ENCODE results near the gene PLA2G2C. TPM values are rescaled to one million over a fixed set of nuclear protein-coding genes. Genes with fewer than 3 reads are reported as not detected.

The PLA2G2C gene
- total RNA-seq, 4 donors from 2014 or later, result 0.33 to 0.42 (median 0.40) TPM; not detected in 1

DNA sequence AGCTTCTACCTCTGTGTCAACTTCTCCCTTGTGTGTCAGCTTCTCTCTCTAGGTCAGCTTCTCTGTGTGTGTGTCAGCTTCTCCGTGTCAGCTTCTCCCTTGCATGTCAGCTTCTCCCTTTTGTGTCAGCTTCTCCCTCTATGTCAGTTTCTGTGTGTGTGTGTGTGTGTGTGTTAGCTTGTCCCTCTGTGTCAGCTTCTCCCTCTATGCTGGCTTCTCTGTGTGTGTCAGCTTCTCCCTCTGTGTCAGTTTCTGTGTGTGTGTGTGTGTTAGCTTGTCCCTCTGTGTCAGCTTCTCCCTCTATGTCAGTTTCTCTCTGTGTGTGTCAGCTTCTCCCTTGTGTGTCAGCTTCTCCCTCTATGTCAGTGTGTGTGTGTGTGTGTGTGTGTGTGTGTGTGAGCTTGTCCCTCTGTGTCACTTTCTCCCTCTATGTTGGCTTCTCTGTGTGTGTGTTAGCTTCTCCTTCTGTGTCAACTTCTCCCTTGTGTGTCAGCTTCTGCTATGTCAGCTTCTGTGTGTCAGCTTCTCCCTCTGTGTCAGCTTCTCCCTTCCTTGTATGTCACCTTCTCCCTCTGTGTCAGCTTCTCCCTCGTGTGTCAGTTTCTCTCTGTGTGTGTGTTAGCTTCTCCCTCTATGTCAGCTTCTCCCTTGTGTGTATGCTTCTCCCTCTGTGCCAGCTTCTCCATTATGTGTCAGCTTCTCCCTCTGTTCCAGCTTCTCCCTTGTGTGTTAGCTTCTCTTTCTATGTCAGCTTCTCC, 6.8 kb downstream of the PLA2G2C start:
- Histone ChIP-seq H3K4me3 (peak overlapping the region in 1 of 4 donors; percentile 15), H3K27ac (replicated peaks in 1 of 4) (peak overlapping the region; percentile 77 to 82 (median 80)), H3K36me3 (peaks cover 0 to 3% (median 0%) of the 10 kb centered on the region in 4 donors), H3K27me3 (no peaks in the 10 kb centered on the region), H3K4me1 (peaks cover 8 to 37% (median 29%) of the 10 kb centered on the region in 4 donors), H3K9me3 (no peaks in the 10 kb centered on the region)
- TF ChIP-seq POLR2A (IDR thresholded peaks at IDR 0.05; ENCODE audit: low read depth) (no peak), POLR2AphosphoS5 (IDR thresholded peaks at IDR 0.05) (no peak)
- WGBS, result 86% methylated on average over 2 of the region's 2 CpGs
- DNase-seq (ENCODE audit: extremely low spot score), result no peak
- intact Hi-C loops (cut with DNase I), result no loop called here

GRCh38 chr1:20178634-20179370, 7.5 kb downstream of the PLA2G2C start:
- Histone ChIP-seq H3K36me3 (peaks cover 0 to 3% (median 0%) of the 10 kb centered on the region in 4 donors), H3K4me3 (peak overlapping the region in 3 of 4 donors; percentile 15 to 22 (median 20)), H3K9me3 (no peaks in the 10 kb centered on the region), H3K4me1 (peaks cover 8 to 37% (median 27%) of the 10 kb centered on the region in 4 donors), H3K27me3 (no peaks in the 10 kb centered on the region), H3K27ac (replicated peaks in 1 of 4) (peak overlapping the region; percentile 77 to 82 (median 80))
- intact Hi-C loops (cut with DNase I), result no loop called here
- WGBS, result 84% methylated on average over 10 of the region's 13 CpGs
- DNase-seq (ENCODE audit: extremely low spot score), result no peak
- TF ChIP-seq CTCF (IDR thresholded peaks at IDR 0.05) (no peak), POLR2AphosphoS5 (IDR thresholded peaks at IDR 0.05) (peak; percentile 39 to 55)

DNA sequence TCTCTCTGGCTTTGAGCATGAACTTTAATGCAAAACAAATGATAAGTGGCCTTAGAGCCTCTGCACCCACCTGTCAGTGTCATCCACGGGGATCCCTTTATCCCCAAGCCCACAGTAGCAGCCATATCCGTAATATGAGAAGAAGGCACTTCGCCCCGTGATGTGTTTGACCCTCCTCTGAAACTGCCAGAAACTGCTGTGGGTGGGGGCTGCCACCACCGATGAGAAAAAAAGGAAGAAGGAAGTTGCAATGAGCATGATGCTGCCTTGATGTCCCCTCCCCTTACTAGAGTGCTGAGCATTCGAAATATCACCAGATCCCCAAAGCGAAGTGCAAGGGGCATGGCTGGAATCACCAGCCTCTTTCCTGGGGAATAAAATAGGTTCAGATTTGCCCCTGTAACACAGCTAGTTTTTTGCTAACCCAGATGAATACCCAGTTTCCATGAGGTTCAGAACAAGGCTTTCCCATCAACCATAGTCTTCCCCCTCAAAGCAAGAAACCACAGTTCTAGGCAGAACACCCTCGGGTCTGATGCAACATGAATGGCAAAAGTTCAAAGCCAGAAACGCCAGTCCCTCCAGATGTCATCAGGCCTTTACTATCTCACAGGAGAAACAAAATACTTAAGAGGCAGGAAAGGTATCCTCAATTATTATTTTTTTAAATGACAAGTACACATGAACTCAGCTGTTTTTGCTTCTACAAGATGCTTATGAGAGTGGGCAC, 11.2 kb downstream of the PLA2G2C start:
- H3K4me1 ChIP-seq, result peaks cover 8 to 39% (median 29%) of the 10 kb centered on the region in 4 donors
- no peaks in the 10 kb centered on the region for H3K27me3 ChIP-seq
- no peak overlapping the region for H3K4me3 ChIP-seq
- H3K27ac ChIP-seq (replicated peaks in 1 of 4), result no peak overlapping the region
- peaks cover 0 to 3% (median 0%) of the 10 kb centered on the region in 4 donors for H3K36me3 ChIP-seq
- intact Hi-C loops (cut with DNase I), result no loop called here
- WGBS, result 55% methylated on average over 9 of the region's 9 CpGs
- H3K9me3 ChIP-seq, result no peaks in the 10 kb centered on the region
- TF ChIP-seq POLR2A (IDR thresholded peaks at IDR 0.05; ENCODE audit: low read depth) (no peak), EP300 (IDR thresholded peaks at IDR 0.05) (no peak)
- DNase-seq (ENCODE audit: extremely low spot score), result no peak

DNA sequence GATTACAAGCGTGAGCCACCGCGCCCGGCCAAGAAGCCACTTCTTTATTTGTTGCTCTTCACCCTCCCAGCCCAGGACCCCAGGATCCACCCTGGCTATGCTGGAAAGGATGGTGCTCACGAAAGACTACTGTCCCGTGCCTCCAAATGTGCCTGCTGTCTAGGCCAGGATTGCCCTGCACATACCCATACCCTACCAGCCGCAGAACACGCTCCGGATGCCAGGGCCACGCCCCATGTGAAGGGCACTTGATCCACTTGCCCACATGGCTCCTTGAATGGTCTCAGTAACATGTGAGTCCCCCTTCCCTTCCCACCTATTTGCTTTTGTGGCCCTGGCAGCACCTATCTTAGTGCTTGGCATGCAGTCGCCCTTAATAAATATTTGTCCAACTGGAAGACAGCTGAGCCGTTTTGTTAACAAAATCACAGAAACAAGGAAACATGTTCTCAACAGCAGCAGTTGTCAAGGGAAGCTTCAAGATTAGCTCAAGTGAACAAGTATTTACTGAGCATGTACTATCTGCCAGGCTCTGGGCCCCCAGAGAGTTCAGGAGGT, 14.2 kb downstream of the PLA2G2C start:
- Histone ChIP-seq H3K36me3 (peaks cover 0 to 3% (median 0%) of the 10 kb centered on the region in 4 donors), H3K27ac (replicated peaks in 1 of 4) (no peak overlapping the region), H3K27me3 (no peaks in the 10 kb centered on the region), H3K4me3 (no peak overlapping the region), H3K9me3 (no peaks in the 10 kb centered on the region), H3K4me1 (peaks cover 0 to 12% (median 4%) of the 10 kb centered on the region in 4 donors)
- DNase-seq (ENCODE audit: extremely low spot score), result no peak
- TF ChIP-seq EP300 (IDR thresholded peaks at IDR 0.05), result no peak
- WGBS, result 90% methylated on average over 11 of the region's 12 CpGs
- intact Hi-C loops (cut with DNase I), result no loop called here

GRCh38 chr1:20169932-20170331, 16.4 kb downstream of the PLA2G2C start:
- H3K4me3 ChIP-seq, result no peak overlapping the region
- TF ChIP-seq POLR2AphosphoS5 (IDR thresholded peaks at IDR 0.05) (no peak), EP300 (IDR thresholded peaks at IDR 0.05) (no peak), POLR2A (IDR thresholded peaks at IDR 0.05; ENCODE audit: low read depth) (no peak)
- H3K27ac ChIP-seq (replicated peaks in 1 of 4), result no peak overlapping the region
- peaks cover 0 to 25% (median 19%) of the 10 kb centered on the region in 4 donors for H3K4me1 ChIP-seq
- H3K9me3 ChIP-seq, result no peaks in the 10 kb centered on the region
- H3K27me3 ChIP-seq, result no peaks in the 10 kb centered on the region
- 98% methylated on average over 5 of the region's 5 CpGs for WGBS
- no peak for DNase-seq (ENCODE audit: extremely low spot score)
- H3K36me3 ChIP-seq, result no peaks in the 10 kb centered on the region
- intact Hi-C loops (cut with DNase I), result no loop called here

DNA sequence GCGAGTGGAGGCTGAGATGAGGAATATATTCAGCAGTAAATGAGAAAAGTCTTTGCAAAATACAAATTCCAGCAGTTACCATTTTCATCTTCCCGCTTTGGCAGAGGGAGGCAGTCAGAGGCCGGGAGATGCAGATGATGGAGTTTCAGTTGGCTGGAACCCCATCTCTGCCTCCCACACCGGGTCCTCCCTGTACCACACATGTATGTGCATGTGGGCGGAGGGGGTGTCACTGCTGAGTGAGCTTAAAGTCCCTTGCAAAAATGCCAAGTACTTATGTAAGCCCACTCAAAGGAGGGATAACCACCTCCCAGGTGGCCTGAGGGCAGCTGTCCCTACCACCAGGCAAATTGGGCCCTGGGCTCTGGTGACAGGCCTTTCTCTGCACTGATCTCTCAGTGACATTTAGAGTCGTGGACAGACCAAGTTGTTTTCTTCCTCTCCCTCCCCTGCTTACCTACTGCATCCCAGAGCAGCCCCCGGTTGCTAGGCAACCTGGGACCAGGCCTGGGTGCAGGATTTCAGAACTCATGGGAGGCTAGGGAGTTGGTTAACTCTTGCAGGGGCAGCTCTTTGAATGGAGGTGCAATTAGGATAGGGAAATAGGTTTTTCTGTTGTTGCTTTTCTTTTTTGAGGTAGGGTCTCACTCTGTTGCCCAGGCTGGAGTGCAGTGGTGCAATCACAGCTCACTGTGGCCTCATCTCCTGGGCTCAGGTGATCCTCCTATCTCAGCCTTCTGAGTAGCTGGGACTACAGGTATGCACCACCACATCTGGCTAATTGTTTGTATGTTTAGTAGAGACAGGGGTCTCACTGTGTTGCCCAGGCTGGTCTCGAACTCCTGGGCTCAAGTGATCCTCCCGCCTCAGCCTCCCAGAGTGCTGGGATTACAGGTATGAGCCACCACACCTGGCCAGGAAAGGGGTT, 17.5 kb downstream of the PLA2G2C start:
- H3K36me3 ChIP-seq, result no peaks in the 10 kb centered on the region
- 76% methylated on average over 9 of the region's 9 CpGs for WGBS
- no peak overlapping the region for H3K4me3 ChIP-seq
- H3K27me3 ChIP-seq, result no peaks in the 10 kb centered on the region
- no peak overlapping the region for H3K27ac ChIP-seq (replicated peaks in 1 of 4)
- H3K9me3 ChIP-seq, result no peaks in the 10 kb centered on the region
- peaks cover 0 to 27% (median 25%) of the 10 kb centered on the region in 4 donors for H3K4me1 ChIP-seq
- intact Hi-C loops (cut with DNase I), result no loop called here
- DNase-seq (ENCODE audit: extremely low spot score), result no peak
- TF ChIP-seq CTCF (IDR thresholded peaks at IDR 0.05), result no peak
- TF ChIP-seq EP300 (IDR thresholded peaks at IDR 0.05), result no peak
- TF ChIP-seq POLR2A (IDR thresholded peaks at IDR 0.05; ENCODE audit: low read depth), result no peak
- TF ChIP-seq POLR2AphosphoS5 (IDR thresholded peaks at IDR 0.05), result no peak
